H1 (cell line): Measurements from ENCODE around the gene PCDHA1. TPM values are rescaled to one million over a fixed set of nuclear protein-coding genes. Genes with fewer than 3 reads are reported as not detected.

ENCODE experiments used
- ASH2L ChIP-seq: fragments of 200-600, 300-600 bp; sonication (generic); IDR thresholded peaks from one replicate; pipeline ENCODE4 v1.7.1; 2017; ENCODE audit warnings: low read length
- CBX5 ChIP-seq: fragments of 300-800, 300-1000 bp; sonication (generic); IDR thresholded peaks from 2 replicates; pipeline ENCODE4 v1.7.1; 2016; ENCODE audit warnings: antibody characterized with exemption, low read length, low read depth
- CBX8 ChIP-seq: fragments of 300-800, 300-1000 bp; sonication (generic); IDR thresholded peaks from 2 replicates; pipeline ENCODE4 v1.7.1; 2016; ENCODE audit warnings: low read depth, low read length, borderline replicate concordance
- CEBPB ChIP-seq: IDR thresholded peaks from 2 replicates; pipeline ENCODE4 v1.6.1; 2012; ENCODE audit warnings: low read depth, low read length
- CHD1 ChIP-seq: IDR thresholded peaks from 2 replicates; pipeline ENCODE4 v1.6.1; 2012; ENCODE audit warnings: low read depth, low read length, improper control_type of control experiment
- CHD2 ChIP-seq: IDR thresholded peaks from 2 replicates; pipeline ENCODE4 v1.6.1; 2012; ENCODE audit warnings: low read length, improper control_type of control experiment
- CREB1 ChIP-seq: IDR thresholded peaks from 2 replicates; pipeline ENCODE4 v1.6.1; 2012; ENCODE audit warnings: inconsistent platforms
- EP300 ChIP-seq, 2 experiments: IDR thresholded peaks; 1 replicate in 1 of 2; 2 replicates in 1 of 2; pipeline ENCODE4 v1.6.1; 2011 to 2012; ENCODE audit warnings: low read depth in 2 of 2, low read length in 2 of 2, mild to moderate bottlenecking in 2 of 2, borderline replicate concordance in 1 of 2, inconsistent platforms in 1 of 2, moderate library complexity in 1 of 2
- HDAC2 ChIP-seq, 2 experiments: fragments of 300-600 bp in 1 of 2; sonication (generic) in 1 of 2; IDR thresholded peaks; 2 replicates each; pipeline ENCODE4 v1.6.1; 2011 to 2012; ENCODE audit warnings: low read depth in 2 of 2, low read length in 2 of 2, mild to moderate bottlenecking in 2 of 2, moderate library complexity in 2 of 2, borderline replicate concordance in 1 of 2, inconsistent platforms in 1 of 2
- JUN ChIP-seq: IDR thresholded peaks from 2 replicates; pipeline ENCODE4 v1.6.1; 2011; ENCODE audit warnings: low read depth, mild to moderate bottlenecking, improper control_type of control experiment, low read length
- NANOG ChIP-seq: IDR thresholded peaks from 2 replicates; pipeline ENCODE4 v1.6.1; 2011; ENCODE audit warnings: low read length, low read depth, mild to moderate bottlenecking, inconsistent platforms; ENCODE audit not compliant: insufficient read depth, poor library complexity, severe bottlenecking
- POLR2A ChIP-seq, 2 experiments: IDR thresholded peaks; 1 replicate in 1 of 2; 2 replicates in 1 of 2; pipeline ENCODE4 v1.6.1; 2011; ENCODE audit warnings: low read depth in 2 of 2, low read length in 2 of 2, mild to moderate bottlenecking in 2 of 2; ENCODE audit errors: control extremely low read depth in 1 of 2
- RBBP5 ChIP-seq: IDR thresholded peaks from 2 replicates; pipeline ENCODE4 v1.7.1; 2012; ENCODE audit warnings: low read depth, mild to moderate bottlenecking, inconsistent platforms, low read length, moderate library complexity, borderline replicate concordance
- RFX5 ChIP-seq: IDR thresholded peaks from 2 replicates; pipeline ENCODE4 v1.6.1; 2011; ENCODE audit warnings: low read depth, low read length, improper control_type of control experiment, borderline replicate concordance
- SIN3A ChIP-seq, 2 experiments: IDR thresholded peaks in 1 of 2; conservative IDR thresholded peaks in 1 of 2; 2 replicates each; pipeline ENCODE4 v1.6.1; 2011 to 2012; ENCODE audit warnings: low read length in 2 of 2, improper control_type of control experiment in 1 of 2, low read depth in 1 of 2, mild to moderate bottlenecking in 1 of 2
- SIRT6 ChIP-seq: IDR thresholded peaks from one replicate; pipeline ENCODE4 v1.7.1; 2012; ENCODE audit warnings: low read length, inconsistent platforms
- SP2 ChIP-seq: IDR thresholded peaks from 2 replicates; pipeline ENCODE4 v1.6.1; 2012; ENCODE audit warnings: mild to moderate bottlenecking, low read length, inconsistent platforms
- SP4 ChIP-seq: IDR thresholded peaks from 2 replicates; pipeline ENCODE4 v1.6.1; 2012; ENCODE audit warnings: low read length, inconsistent platforms
- SRF ChIP-seq: IDR thresholded peaks from 2 replicates; pipeline ENCODE4 v1.6.1; 2011; ENCODE audit warnings: mild to moderate bottlenecking, low read depth, low read length, moderate library complexity
- SUZ12 ChIP-seq: fragments of 200-600 bp; sonication (generic); IDR thresholded peaks from 2 replicates; pipeline ENCODE4 v1.6.1; 2012; ENCODE audit warnings: mild to moderate bottlenecking, inconsistent platforms, low read length, moderate library complexity, mixed read lengths
- TAF7 ChIP-seq: optimal IDR thresholded peaks from 2 replicates; pipeline ENCODE3; 2011; ENCODE audit warnings: low read depth, mild to moderate bottlenecking, inconsistent platforms, low read length, moderate library complexity, borderline replicate concordance
- TBP ChIP-seq: IDR thresholded peaks from 2 replicates; pipeline ENCODE4 v1.6.1; 2011; ENCODE audit warnings: low read depth, low read length, improper control_type of control experiment
- ZNF274 ChIP-seq: IDR thresholded peaks from 2 replicates; pipeline ENCODE4 v1.7.0; 2012; ENCODE audit warnings: low read length, borderline replicate concordance; ENCODE audit errors: extremely low read depth
- polyA plus RNA-seq, 7 experiments: library from polyadenylated mRNA; depleted of rRNA in 3 of 7; stranded (reverse) in 5 of 7; unstranded in 2 of 7; fragments of >200 nt in 5 of 7; fragments of 200-250 nt in 2 of 7; gene quantifications; 1 replicate in 5 of 7; 2 replicates in 1 of 7; 4 replicates in 1 of 7; pipeline versions ENCODE4 v1.2.1 to v1.2.3, GENCODE V29; 2011 to 2013; ENCODE audit warnings: missing spikeins in 2 of 7, mixed read lengths in 2 of 7
- total RNA-seq: library from RNA; stranded (reverse); fragmentation: NEBNext Ultra II Directional; extraction: Animal tissue kit (Norgen Biotek cat#: 25700); gene quantifications from 2 replicates; pipeline ENCODE4 v1.2.1, GENCODE V29; 2021
- TF ChIP-seq, protein P1 (sequence below): IDR thresholded peaks from 2 replicates; pipeline ENCODE4 v1.6.1; 2012; ENCODE audit warnings: inconsistent platforms

Gene PCDHA1
- total and polyA plus RNA-seq, 2 of the 8 experiments (the other 6 are each of a cell fraction or from before 2014, with no cell fraction given) = 0.23 to 0.50 TPM

DNA sequence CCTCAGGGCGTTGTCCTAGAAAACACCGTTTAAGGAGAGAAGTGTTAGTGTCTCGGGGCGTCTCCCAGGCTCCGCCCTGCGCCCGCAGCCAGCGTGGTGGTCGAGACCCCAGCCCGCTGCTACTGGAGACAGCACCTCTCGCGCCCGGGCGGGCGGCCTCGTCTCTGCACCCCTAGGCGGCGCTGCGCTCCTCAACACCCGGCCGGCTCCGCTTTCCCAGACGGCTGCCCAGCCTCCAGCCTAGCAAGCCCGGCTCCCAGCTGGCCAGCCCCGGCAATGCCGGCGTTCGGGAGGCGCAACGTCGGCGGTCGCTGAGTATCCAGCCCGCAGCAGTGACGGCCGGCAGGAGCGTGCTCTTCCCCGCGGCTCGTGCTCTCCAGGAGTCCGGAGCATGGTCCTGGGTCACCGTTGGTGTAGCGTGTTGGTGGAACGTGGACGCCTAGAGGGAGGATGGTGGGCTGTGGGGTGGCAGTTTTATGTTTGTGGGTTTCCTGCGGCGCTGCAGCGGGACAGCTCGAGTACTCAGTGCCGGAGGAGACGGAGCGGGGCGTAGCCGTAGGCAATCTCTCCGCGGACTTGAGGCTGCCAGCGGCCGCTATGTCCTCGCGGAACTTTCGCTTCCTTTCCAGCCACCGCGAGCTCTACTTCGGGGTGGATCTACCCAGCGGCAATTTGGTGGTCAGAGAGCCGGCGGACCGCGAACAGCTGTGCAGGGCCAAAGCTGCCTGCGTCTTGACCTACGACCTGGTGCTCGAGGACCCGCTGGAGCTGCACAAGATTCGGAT is 140.7 kb downstream of the PCDHA1 start (continued):
- 0 out of 2 replicates have a peak, but pooled peaks have one; percentile 30 for TF ChIP-seq CHD1
- no peak for TF ChIP-seq SP2
- peak; percentile 71 for TF ChIP-seq ASH2L
- TF ChIP-seq, protein P1, sequence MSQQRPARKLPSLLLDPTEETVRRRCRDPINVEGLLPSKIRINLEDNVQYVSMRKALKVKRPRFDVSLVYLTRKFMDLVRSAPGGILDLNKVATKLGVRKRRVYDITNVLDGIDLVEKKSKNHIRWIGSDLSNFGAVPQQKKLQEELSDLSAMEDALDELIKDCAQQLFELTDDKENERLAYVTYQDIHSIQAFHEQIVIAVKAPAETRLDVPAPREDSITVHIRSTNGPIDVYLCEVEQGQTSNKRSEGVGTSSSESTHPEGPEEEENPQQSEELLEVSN = peak; percentile 30; the same call in 1 of the 2 replicates
- TF ChIP-seq CHD2 = no peak
- TF ChIP-seq TBP = peak; percentile 74
- TF ChIP-seq RBBP5 = peak; percentile 83; the same call in 1 of the 2 replicates
- peak; percentile 73 to 81; a peak in 3 of 4 replicates for TF ChIP-seq SIN3A (conservative IDR thresholded peaks at IDR 0.05 in 1 of 2, IDR thresholded peaks at IDR 0.05 in 1 of 2; ENCODE audit: low read depth in 1 of 2, low read length in 2 of 2)
- no peak for TF ChIP-seq EP300 (IDR thresholded peaks at IDR 0.05; ENCODE audit: borderline replicate concordance in 1 of 2, low read depth in 2 of 2, low read length in 2 of 2)
- no peak; a peak in 1 of 3 replicates for TF ChIP-seq POLR2A (IDR thresholded peaks at IDR 0.05; ENCODE audit: control extremely low read depth in 1 of 2, low read depth in 2 of 2, low read length in 2 of 2)
- TF ChIP-seq SUZ12 = peak; percentile 25; the same call in 1 of the 2 replicates
- no peak for TF ChIP-seq NANOG
- TF ChIP-seq RFX5 = no peak
- peak; percentile 32 for TF ChIP-seq TAF7
- peak; percentile 51; the same call in 1 of the 2 replicates for TF ChIP-seq CREB1
- no peak for TF ChIP-seq ZNF274
- TF ChIP-seq SP4 = peak; percentile 50; the same call in 1 of the 2 replicates
- TF ChIP-seq JUN = no peak
- TF ChIP-seq SRF = no peak
- no peak for TF ChIP-seq CBX5
- TF ChIP-seq SIRT6 = no peak
- no peak for TF ChIP-seq CEBPB
- TF ChIP-seq CBX8 = no peak
- TF ChIP-seq HDAC2 (IDR thresholded peaks at IDR 0.05; ENCODE audit: borderline replicate concordance in 1 of 2, low read depth in 2 of 2, low read length in 2 of 2) = no peak
